Fibroblast of lung (primary cell): ENCODE results near the gene CHST1. TPM values are rescaled to one million over a fixed set of nuclear protein-coding genes. Genes with fewer than 3 reads are reported as not detected.

Experiments used
- DNase-seq, 2 donors: peaks; one replicate each; pipeline versions ENCODE4 v3.0.0 to v3.0.0-alpha.2; 2010; ENCODE audit warnings: low read depth in 2 of 2
- H2AFZ ChIP-seq: 2 replicates; pipeline ENCODE4 v1.5.1; 2012; ENCODE audit warnings: low read length, control low read depth, inconsistent platforms
- H3K27ac ChIP-seq: 2 replicates; pipeline ENCODE4 v1.5.1; 2011; ENCODE audit warnings: low read length, control low read depth; ENCODE audit not compliant: insufficient read depth
- H3K27me3 ChIP-seq: 2 replicates; pipeline ENCODE4 v1.5.1; 2011; ENCODE audit warnings: mild to moderate bottlenecking, low read length; ENCODE audit not compliant: control insufficient read depth, insufficient read depth
- H3K36me3 ChIP-seq: 2 replicates; pipeline ENCODE4 v1.5.1; 2011; ENCODE audit warnings: low read length; ENCODE audit not compliant: control insufficient read depth, insufficient read depth
- H3K4me1 ChIP-seq: 2 replicates; pipeline ENCODE4 v1.5.1; 2011; ENCODE audit warnings: low read length; ENCODE audit not compliant: control insufficient read depth, insufficient read depth; ENCODE audit errors: extremely low read depth
- H3K4me2 ChIP-seq: 2 replicates; pipeline ENCODE4 v1.5.1; 2011; ENCODE audit warnings: low read length, control low read depth; ENCODE audit not compliant: insufficient read depth; ENCODE audit errors: extremely low read depth
- H3K4me3 ChIP-seq, 4 experiments: fragments of 200-600 bp in 1 of 4; sonication (generic) in 1 of 4; replicated peaks in 1 of 4; 2 replicates each; pipeline ENCODE4 v1.5.1; 2011 to 2016; ENCODE audit warnings: low read length in 4 of 4, low read depth in 3 of 4, mild to moderate bottlenecking in 3 of 4, control low read depth in 2 of 4, inconsistent platforms in 1 of 4, mixed read lengths in 1 of 4; ENCODE audit not compliant: insufficient read depth in 1 of 4; ENCODE audit errors: control extremely low read depth in 1 of 4
- H3K79me2 ChIP-seq: 2 replicates; pipeline ENCODE4 v1.5.1; 2012; ENCODE audit warnings: mild to moderate bottlenecking, low read length, inconsistent platforms; ENCODE audit not compliant: control insufficient read depth, insufficient read depth
- H3K9ac ChIP-seq: 2 replicates; pipeline ENCODE4 v1.5.1; 2011; ENCODE audit warnings: mild to moderate bottlenecking, low read length, control low read depth; ENCODE audit not compliant: insufficient read depth
- H3K9me3 ChIP-seq: 2 replicates; pipeline ENCODE4 v1.5.1; 2012; ENCODE audit warnings: low read depth, low read length; ENCODE audit not compliant: control insufficient read depth, insufficient read depth
- H4K20me1 ChIP-seq: 2 replicates; pipeline ENCODE4 v1.5.1; 2011; ENCODE audit warnings: low read length; ENCODE audit not compliant: control insufficient read depth, insufficient read depth; ENCODE audit errors: extremely low read depth
- EZH2 ChIP-seq: IDR thresholded peaks from 2 replicates; pipeline ENCODE4 v1.5.1; 2012; ENCODE audit warnings: low read length, control low read depth, mild to moderate bottlenecking; ENCODE audit errors: missing control alignments
- polyA plus RNA-seq, 2 donors: library from polyadenylated mRNA; depleted of rRNA in 1 of 2; stranded (reverse) in 1 of 2; unstranded in 1 of 2; fragments of >200 nt; gene quantifications; 2 replicates each; pipeline ENCODE4 v1.2.1, GENCODE V29; 2011 to 2012; ENCODE audit warnings: missing spikeins in 1 of 2
- total RNA-seq: library from RNA; depleted of rRNA; stranded (reverse); fragments of >200 nt; gene quantifications from 2 replicates; pipeline ENCODE4 v1.2.1, GENCODE V29; 2014
- TF ChIP-seq, protein P1 (sequence below), 2 donors: IDR thresholded peaks in 1 of 2; conservative IDR thresholded peaks in 1 of 2; 1 replicate in 1 of 2; 2 replicates in 1 of 2; pipeline ENCODE4 v1.5.1; 2011 to 2012; ENCODE audit warnings: low read length in 2 of 2, control low read depth in 1 of 2, inconsistent platforms in 1 of 2, low read depth in 1 of 2, mild to moderate bottlenecking in 1 of 2

The CHST1 gene
- total and polyA plus RNA-seq, 2 donors (not counting 1 experiment from before 2014, with no cell fraction given), result under 0.01 to 0.17 TPM

DNA sequence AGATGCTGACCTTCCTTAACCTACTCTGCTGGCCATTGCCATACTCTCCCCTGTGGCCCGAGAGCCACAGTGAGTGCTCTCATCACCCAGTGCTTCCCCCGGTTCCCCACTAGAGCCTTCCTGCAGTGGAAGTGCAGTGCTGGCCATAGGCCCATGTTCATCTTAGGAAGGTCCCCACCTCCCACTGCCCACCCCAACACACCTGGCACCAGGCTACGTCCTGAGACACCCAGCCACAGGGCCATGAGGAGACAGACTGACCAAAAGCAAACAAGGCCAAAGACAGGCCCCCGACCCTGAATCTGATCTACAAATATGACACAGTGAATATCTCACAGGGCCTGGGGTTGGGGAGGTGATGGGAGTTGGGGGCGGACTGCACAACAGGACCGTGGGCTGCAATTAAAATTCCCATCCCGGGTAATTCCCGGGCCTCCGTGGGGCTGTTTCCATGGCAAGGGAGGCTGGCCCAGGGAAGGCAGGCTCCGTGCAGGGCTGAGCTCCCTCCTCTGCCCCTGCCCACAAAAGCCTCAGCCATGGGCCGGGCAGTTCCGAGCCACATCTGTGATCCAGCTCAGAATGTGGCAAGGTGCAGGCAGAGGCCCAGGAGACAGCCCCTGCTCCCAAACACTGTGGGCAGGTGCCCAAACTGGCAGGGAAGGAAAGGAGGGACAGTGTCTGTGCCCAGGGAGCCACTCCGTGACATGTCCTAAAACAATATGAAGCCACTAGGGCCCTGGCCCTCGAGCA is 5.1 kb upstream of the CHST1 start:
- Histone ChIP-seq H3K4me2 (no peak overlapping the region), H3K4me1 (no peaks in the 10 kb centered on the region), H3K4me3 (no peak overlapping the region), H3K9ac (no peak overlapping the region), H2AFZ (no peak overlapping the region), H4K20me1 (no peaks in the 10 kb centered on the region), H3K36me3 (no peaks in the 10 kb centered on the region), H3K27me3 (peaks cover 25% of the 10 kb centered on the region), H3K79me2 (no peaks in the 10 kb centered on the region), H3K27ac (no peak overlapping the region), H3K9me3 (no peaks in the 10 kb centered on the region)
- DNase-seq, result no peak
- TF ChIP-seq, protein P1, sequence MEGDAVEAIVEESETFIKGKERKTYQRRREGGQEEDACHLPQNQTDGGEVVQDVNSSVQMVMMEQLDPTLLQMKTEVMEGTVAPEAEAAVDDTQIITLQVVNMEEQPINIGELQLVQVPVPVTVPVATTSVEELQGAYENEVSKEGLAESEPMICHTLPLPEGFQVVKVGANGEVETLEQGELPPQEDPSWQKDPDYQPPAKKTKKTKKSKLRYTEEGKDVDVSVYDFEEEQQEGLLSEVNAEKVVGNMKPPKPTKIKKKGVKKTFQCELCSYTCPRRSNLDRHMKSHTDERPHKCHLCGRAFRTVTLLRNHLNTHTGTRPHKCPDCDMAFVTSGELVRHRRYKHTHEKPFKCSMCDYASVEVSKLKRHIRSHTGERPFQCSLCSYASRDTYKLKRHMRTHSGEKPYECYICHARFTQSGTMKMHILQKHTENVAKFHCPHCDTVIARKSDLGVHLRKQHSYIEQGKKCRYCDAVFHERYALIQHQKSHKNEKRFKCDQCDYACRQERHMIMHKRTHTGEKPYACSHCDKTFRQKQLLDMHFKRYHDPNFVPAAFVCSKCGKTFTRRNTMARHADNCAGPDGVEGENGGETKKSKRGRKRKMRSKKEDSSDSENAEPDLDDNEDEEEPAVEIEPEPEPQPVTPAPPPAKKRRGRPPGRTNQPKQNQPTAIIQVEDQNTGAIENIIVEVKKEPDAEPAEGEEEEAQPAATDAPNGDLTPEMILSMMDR (conservative IDR thresholded peaks at IDR 0.05 in 1 of 2, IDR thresholded peaks at IDR 0.05 in 1 of 2; ENCODE audit: low read depth in 1 of 2, low read length in 2 of 2), result no peak
- no peak for TF ChIP-seq EZH2

DNA sequence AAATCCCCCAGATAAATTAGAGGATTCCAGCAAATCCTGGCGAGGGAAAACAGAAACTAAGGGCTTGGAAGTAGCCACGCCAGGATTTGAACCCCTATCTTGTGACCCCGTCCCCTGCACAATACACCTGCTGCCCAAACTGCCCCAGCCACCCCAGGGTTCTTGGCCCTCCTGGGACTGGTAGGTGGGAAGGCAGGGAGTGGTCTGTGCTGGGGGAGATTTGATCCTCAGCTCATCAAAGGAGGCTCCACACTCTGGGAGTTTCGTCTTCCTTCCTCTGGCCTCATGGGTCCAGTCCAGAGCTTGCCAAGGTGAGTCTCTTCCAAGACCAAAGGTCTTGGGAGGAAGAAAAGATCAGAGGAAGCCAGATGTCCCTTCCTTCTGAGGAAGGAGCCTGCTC is 4.5 kb upstream of the CHST1 start:
- Histone ChIP-seq H3K27me3 (peaks cover 25% of the 10 kb centered on the region), H3K4me3 (no peak overlapping the region), H4K20me1 (no peaks in the 10 kb centered on the region), H3K4me2 (no peak overlapping the region), H3K36me3 (no peaks in the 10 kb centered on the region), H3K9ac (no peak overlapping the region), H3K4me1 (no peaks in the 10 kb centered on the region), H3K79me2 (no peaks in the 10 kb centered on the region), H3K9me3 (no peaks in the 10 kb centered on the region), H3K27ac (no peak overlapping the region), H2AFZ (no peak overlapping the region)
- DNase-seq, result no peak
- TF ChIP-seq, protein P1 (conservative IDR thresholded peaks at IDR 0.05 in 1 of 2, IDR thresholded peaks at IDR 0.05 in 1 of 2; ENCODE audit: low read depth in 1 of 2, low read length in 2 of 2), result no peak
- TF ChIP-seq EZH2, result no peak

DNA sequence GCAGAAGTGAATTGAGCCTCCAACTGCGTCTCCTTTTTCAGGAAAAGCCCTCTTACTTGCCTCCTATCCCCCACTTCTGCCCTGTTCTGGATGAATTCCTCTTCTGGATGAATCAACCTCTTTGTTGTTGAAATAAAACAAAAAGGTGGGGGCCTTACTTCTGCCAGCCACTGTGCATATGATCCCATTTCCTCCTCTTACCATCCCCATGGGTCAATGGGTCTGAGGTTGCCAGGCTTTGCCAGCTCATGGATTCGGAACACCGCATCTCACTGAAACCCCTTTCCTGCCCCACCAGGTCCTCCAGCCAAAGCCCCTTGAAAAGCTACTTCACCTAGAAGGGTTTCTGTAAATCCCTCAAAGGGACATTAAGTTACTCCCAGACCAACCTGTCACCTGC is 3.7 kb upstream of the CHST1 start:
- Histone ChIP-seq H2AFZ (no peak overlapping the region), H3K79me2 (no peaks in the 10 kb centered on the region), H3K9me3 (no peaks in the 10 kb centered on the region), H3K36me3 (no peaks in the 10 kb centered on the region), H3K4me1 (no peaks in the 10 kb centered on the region), H3K4me3 (no peak overlapping the region), H3K27me3 (peaks cover 28% of the 10 kb centered on the region), H3K9ac (no peak overlapping the region), H4K20me1 (no peaks in the 10 kb centered on the region), H3K27ac (no peak overlapping the region), H3K4me2 (no peak overlapping the region)
- TF ChIP-seq, protein P1 (conservative IDR thresholded peaks at IDR 0.05 in 1 of 2, IDR thresholded peaks at IDR 0.05 in 1 of 2; ENCODE audit: low read depth in 1 of 2, low read length in 2 of 2), result no peak
- no peak for TF ChIP-seq EZH2
- DNase-seq, result no peak
